ENCODE data around the gene PLA2G2E.
"Not testable (repeated sequence)": the region's sequence is repeated elsewhere in the genome, so short reads cannot be mapped to it uniquely, and the experiment has no call there.

PLA2G2E gene

GRCh38 chr1:19927130-19927421 lies 3.7 kb upstream of the PLA2G2E start:
- DNase-seq (ENCODE audit: low spot score) = not testable (repeated sequence)

DNA sequence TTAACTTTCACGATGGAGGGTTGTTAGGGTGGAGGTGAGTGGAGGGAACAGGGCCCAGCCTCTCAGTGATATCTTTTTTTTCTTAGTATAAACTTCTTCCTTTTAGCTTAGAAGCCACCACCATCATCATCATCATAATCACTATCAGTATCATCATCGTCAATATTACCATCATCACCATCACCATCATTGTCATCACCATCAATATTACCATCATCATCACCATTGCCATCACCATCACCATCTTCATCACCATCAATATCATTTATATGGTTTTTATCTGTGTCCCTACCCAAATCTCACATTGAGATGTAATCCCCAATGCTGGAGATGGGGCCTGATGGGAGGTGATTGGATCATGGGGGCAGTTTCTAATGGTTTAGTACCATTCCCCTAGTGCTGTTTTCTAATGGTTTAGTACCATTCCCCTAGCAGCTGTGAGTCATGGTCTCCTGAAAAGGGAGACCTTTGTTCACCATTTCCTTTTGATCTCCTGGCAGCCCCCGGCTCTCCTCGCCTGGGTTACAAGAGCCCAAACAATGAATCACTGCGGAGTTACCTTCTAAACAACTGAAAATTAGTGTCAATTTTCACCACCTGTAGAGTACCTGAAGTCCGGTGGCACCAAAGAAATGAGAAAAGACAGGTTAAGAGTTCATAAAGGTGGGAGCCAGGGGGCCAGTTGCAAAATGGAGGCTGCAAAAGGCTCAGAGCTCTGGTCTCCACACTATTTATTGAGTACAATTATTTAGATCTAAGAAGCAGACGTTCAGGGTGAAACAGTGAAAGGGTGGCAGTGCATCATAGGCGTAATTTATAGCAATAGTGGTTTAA lies 3.1 kb upstream of the PLA2G2E start:
- peak; percentile 30 for DNase-seq (ENCODE audit: low spot score)

- DNase-seq (ENCODE audit: low spot score) = no peak
Measured at GRCh38 chr1:19925342-19926070, 2.1 kb upstream of the PLA2G2E start.

DNA sequence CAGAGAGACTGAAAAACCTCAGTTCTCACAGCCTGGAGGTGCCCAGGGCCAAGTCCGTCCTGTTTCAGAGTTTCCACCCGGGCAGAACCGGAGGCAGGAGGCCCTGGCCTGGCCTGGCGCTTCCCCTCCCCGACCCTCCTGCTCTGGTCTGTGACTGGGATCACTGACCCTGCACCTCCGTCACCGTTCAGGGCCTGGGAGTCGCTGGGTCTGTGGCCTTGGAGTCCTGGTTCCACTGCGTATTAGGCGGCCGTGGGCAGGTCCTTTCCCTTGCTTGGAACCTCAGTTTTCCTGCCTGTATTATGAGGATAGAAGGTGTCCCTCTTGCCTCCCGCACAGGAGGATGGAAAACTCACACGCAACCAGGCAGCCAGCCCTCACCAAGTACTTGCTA lies 533 bp upstream of the PLA2G2E start:
- no peak for DNase-seq (ENCODE audit: low spot score)

DNA sequence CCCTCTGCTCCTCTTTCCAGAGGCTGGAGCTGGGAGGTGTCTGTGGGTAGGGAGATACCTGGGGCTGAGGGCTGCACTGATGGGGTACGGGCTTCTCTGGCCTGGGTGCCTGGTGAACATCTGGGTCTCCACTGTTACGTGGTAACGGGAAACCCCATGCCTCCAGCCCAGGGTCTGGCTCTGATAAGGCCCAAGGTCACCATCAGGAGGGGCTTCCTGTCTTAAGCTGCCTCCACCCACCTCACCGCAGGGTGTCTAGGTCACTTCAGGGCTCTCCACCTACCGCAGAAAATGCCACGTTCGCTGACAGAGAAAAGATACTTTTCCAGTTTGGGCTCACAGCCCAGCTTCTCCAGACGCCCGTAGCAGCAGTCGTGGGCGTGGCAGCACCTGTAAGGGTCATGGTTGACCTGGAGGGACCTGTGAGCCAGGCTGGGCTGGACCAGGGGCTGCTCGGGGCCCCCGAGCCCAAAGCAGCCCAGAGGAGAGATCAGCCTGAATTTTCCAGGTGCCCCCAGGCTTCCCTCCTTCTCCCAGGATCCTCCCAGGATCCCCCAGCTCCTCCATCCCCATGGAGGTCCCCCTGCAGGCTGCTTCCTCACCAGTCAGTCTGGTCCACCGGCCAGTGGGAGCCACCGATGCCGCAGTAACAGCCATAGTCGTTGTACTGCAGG lies 1.3 kb downstream of the PLA2G2E start:
- no peak for DNase-seq (ENCODE audit: low spot score)

DNA sequence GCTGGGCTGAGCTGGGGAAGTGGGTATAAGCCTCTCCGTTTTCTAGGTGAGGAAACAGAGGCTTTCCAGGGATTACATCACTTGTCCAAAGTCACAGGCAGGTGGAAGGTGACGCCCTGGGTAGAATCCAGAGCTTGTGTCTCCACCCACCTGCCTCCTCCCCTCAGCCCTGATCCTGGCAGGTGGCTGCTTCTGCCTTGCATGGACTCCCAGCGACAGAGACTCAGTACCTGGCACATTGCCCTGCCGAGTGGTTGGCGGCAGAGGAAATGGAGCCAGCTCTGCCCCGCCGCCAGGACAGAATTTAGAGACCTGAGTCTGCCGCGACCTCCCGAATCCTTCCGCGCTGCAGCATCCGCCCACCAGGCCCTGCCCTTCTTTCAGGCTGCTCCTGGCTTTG lies 2.1 kb downstream of the PLA2G2E start:
- no peak for DNase-seq (ENCODE audit: low spot score)

GRCh38 chr1:19920132-19920710 lies 3.2 kb downstream of the PLA2G2E start:
- no peak for DNase-seq (ENCODE audit: low spot score)

DNA sequence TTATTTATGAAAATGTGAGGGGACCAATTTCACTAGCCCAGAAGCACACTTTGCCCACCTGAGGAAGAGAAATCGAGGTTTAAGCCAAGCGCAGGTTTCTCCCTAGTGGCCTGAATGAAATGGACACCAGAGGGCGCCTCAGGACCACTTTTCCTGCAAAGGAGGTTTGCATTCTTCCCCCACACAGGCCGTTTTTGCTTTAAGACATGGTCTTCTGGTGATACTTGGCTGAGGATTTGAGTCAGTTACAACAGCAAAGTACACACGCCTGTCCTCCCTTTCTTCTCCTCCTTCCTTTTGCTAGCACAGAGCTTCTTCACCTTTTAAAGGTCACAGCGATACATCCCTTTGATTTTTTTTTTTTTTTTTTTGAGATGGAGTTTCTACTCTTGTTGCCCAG lies 5.4 kb downstream of the PLA2G2E start:
- peak; percentile 75 for DNase-seq (ENCODE audit: low spot score)

GRCh38 chr1:19910650-19911049 lies 12.8 kb downstream of the PLA2G2E start:
- no peak for DNase-seq (ENCODE audit: low spot score)

- no peak for DNase-seq (ENCODE audit: low spot score)
Measured at GRCh38 chr1:19909971-19910370, 13.4 kb downstream of the PLA2G2E start.

DNA sequence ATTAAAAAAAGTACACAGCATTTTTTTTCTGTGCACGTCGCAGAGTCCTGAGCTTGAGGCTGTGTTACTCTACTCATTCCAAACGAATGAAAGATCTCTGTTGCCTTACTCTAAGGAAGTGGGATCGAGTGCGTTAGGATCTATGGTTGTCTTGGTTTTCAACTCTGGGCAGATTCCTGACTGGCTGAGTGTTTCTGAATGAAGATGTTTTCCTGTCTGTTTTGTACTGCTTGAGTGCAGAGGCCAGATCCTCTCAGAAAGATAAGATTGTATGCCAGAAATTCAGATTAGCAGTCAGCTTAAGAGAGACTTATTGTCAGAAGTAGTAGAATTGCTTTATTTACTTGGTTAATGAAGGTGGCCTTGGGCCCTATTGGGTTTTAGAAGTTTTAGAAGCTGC lies 14.0 kb downstream of the PLA2G2E start:
- DNase-seq (ENCODE audit: low spot score) = no peak

DNA sequence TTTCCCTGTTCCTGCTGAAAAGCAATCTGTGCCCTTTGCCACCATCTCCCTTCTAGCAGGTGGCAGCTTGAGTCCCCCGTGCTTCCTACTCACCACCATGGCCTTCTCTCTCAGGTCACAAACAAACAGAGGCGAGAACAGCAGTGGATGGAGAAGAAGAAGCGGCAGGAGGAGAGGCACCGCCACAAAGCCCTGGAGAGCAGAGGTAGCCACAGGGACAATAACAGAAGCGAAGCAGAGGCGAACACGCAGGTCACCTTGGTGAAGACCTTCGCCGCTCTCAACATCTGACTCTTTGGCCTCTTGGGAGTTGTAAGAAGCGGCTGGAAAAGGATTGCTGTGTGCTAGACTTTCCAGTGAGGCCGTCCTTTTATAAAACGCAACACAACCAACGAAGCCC lies 16.0 kb downstream of the PLA2G2E start:
- no peak for DNase-seq (ENCODE audit: low spot score)

GRCh38 chr1:19903621-19904020 lies 19.8 kb downstream of the PLA2G2E start:
- DNase-seq (ENCODE audit: low spot score) = no peak

DNA sequence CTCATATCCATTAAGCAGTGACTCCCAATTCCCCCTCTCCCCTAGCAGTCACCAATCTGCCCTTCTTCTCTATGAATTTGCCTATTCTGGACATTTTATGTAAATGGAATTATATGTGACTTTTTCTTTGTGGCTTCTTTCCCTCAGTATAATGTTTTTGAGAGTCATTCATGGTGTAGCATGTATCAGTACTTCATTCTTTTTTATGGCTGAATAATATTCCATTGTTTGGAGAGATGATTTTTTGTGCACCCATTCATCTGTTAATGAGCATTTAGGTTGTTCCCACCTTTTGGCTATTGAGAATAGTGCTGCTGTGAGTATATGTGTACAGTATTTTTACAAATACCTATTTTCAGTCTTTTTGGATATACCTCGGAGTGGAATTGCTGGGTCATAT lies 21.8 kb downstream of the PLA2G2E start:
- DNase-seq (ENCODE audit: low spot score) = no peak

GRCh38 chr1:19894218-19894617 lies 29.2 kb downstream of the PLA2G2E start:
- DNase-seq (ENCODE audit: low spot score) = no peak

DNA sequence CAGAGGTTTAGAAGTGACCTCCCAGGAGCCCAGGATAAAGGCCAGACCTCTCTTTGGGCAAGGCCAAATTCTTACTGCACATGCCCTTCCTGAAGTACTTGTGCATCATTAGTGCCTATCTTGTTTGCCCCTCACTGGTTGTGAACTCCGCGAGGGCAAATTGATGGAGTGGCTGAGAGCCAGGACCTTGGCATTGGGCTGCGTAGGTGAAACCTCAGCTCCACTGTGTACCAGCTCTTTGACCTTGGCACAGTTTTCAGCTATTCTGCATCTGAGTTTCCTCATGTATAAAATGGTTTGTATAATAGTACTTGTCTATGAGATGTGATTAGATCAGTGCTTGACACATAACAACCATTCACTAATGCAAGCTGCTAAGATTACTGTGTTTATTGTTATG lies 29.7 kb downstream of the PLA2G2E start:
- no peak for DNase-seq (ENCODE audit: low spot score)

- DNase-seq (ENCODE audit: low spot score) = peak; percentile 31
Measured at GRCh38 chr1:19892628-19893168, 30.7 kb downstream of the PLA2G2E start.

GRCh38 chr1:19892129-19892528 lies 31.3 kb downstream of the PLA2G2E start:
- no peak for DNase-seq (ENCODE audit: low spot score)

GRCh38 chr1:19889656-19890055 lies 33.8 kb downstream of the PLA2G2E start:
- DNase-seq (ENCODE audit: low spot score) = no peak

- no peak for DNase-seq (ENCODE audit: low spot score)
Measured at GRCh38 chr1:19888112-19888511, 35.3 kb downstream of the PLA2G2E start.

DNA sequence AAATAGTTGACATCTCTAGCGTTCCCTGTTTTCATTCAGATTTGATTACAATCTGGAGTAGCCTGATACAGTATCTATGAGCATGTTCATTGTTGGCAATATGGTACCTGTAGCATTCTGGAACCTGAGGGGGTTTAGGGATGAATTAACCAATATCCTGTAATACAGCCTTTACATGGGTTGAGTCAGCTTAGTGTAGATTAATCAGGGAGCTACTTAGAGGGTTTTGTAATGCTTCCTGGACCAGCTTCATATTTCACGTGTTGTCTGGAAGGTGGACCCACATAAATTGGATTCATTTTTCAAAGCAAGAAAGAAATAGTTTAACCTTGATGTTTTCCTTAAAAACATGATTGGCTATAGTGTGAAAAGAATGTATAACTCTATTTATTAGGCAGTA lies 37.6 kb downstream of the PLA2G2E start:
- DNase-seq (ENCODE audit: low spot score) = no peak

DNA sequence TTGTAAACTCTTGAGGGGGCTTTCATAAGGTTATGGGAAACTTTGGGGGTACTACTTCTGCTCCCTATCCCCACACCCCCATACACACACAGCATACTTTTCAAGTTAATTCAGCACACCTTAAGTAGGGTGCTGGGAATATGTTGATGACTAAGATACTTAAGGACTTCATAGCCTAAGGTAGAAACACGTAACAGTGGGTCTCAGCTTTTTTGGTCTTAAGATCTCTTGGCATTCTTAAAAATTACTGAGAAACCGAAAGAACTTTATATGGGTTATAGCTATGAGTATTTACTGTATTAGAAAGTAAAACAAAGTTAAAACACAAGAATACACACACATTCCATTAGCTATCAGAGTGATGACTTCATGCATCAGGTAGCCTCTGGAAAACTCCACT lies 39.1 kb downstream of the PLA2G2E start:
- no peak for DNase-seq (ENCODE audit: low spot score)

Data from kidney capillary endothelial cell (primary cell).